ENCODE results near the gene RSPH6A. TPM values are rescaled to one million over a fixed set of nuclear protein-coding genes. Genes with fewer than 3 reads are reported as not detected.
A peak's percentile ranks its signal among the peaks of the same experiment; 100 is the strongest.

The RSPH6A gene
- total RNA-seq, 1 donor from 2014 or later: 0.19 TPM

GRCh38 chr19:45780448-45781213 lies 34.5 kb downstream of the RSPH6A start:
- Mint-ChIP-seq H3K27me3 (no peaks in the 10 kb centered on the region), H3K36me3 (peaks cover 11% of the 10 kb centered on the region), H3K4me1 (ENCODE audit: unreplicated experiment) (peaks cover 20% of the 10 kb centered on the region), H3K9me3 (no peaks in the 10 kb centered on the region), H3K4me3 (peak overlapping the region; percentile 23), H3K27ac (no peak overlapping the region)
- no peak for DNase-seq (ENCODE audit: extremely low spot score, unreplicated experiment)
- TF ChIP-seq CTCF (conservative IDR thresholded peaks at IDR 0.05): no peak

DNA sequence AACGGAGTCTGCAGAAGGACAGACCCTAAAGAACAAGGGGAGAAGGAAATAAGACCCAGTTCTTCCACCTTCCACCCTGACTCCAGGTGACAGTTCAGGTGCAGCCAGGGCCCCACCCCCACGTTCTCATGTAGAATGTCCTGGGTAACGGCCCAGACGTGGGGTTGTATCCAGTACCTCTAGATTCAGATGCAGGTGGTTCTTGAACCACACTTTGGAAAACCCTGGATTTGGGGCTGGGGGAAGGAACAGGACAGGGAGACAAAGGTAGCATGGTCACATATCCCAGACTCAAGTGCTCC lies 35.0 kb downstream of the RSPH6A start:
- Mint-ChIP-seq H3K9me3 (no peaks in the 10 kb centered on the region), H3K4me1 (ENCODE audit: unreplicated experiment) (peaks cover 20% of the 10 kb centered on the region), H3K36me3 (peaks cover 11% of the 10 kb centered on the region), H3K27ac (no peak overlapping the region), H3K4me3 (no peak overlapping the region), H3K27me3 (no peaks in the 10 kb centered on the region)
- TF ChIP-seq CTCF (conservative IDR thresholded peaks at IDR 0.05): no peak
- no peak for DNase-seq (ENCODE audit: extremely low spot score, unreplicated experiment)

GRCh38 chr19:45779231-45780145 lies 35.6 kb downstream of the RSPH6A start:
- peaks cover 11% of the 10 kb centered on the region for H3K36me3 Mint-ChIP-seq
- peak overlapping the region; percentile 85 for H3K4me3 Mint-ChIP-seq
- H3K4me1 Mint-ChIP-seq (ENCODE audit: unreplicated experiment): peaks cover 20% of the 10 kb centered on the region
- H3K27ac Mint-ChIP-seq: peak overlapping the region; percentile 81
- H3K9me3 Mint-ChIP-seq: no peaks in the 10 kb centered on the region
- TF ChIP-seq CTCF (conservative IDR thresholded peaks at IDR 0.05): peak; percentile 77
- H3K27me3 Mint-ChIP-seq: no peaks in the 10 kb centered on the region
- DNase-seq (ENCODE audit: extremely low spot score, unreplicated experiment): peak; percentile 89

DNA sequence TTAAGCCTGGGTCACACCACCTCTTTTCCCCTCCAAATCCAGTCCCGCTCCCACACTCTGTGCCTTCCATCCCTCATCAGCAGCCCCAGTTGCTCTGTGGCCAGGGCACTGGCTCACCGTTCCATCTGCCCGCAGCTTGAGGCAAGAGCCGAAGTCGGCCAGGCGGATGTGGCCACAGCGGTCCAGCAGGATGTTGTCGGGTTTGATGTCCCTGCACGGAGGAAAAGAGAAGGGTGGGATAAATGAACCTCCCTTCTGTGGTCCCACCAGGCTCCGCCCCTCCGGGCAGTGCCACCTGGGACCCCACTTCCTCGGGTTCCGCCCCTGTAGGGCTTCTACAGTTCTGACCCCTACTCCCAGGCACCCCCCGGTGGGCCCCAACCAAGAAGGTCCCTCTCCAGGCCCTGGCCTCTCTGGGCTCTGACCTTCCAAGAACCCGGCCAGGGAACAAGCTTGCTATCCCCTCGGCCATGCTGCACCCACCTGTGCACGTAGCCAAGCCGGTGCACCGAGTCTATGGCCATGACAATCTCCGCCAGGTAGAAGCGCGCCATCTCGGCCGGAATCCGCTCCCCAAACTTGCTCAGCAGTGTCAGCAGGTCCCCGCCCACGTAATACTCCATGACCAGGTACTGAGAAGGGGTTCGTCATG lies 37.0 kb downstream of the RSPH6A start:
- Mint-ChIP-seq H3K4me3 (no peak overlapping the region), H3K9me3 (no peaks in the 10 kb centered on the region), H3K27me3 (no peaks in the 10 kb centered on the region), H3K4me1 (ENCODE audit: unreplicated experiment) (peaks cover 20% of the 10 kb centered on the region), H3K27ac (no peak overlapping the region), H3K36me3 (peaks cover 11% of the 10 kb centered on the region)
- TF ChIP-seq CTCF (conservative IDR thresholded peaks at IDR 0.05): no peak
- DNase-seq (ENCODE audit: extremely low spot score, unreplicated experiment): no peak

GRCh38 chr19:45777395-45777961 lies 37.6 kb downstream of the RSPH6A start:
- Mint-ChIP-seq H3K4me1 (ENCODE audit: unreplicated experiment) (peaks cover 20% of the 10 kb centered on the region), H3K4me3 (no peak overlapping the region), H3K27ac (no peak overlapping the region), H3K9me3 (no peaks in the 10 kb centered on the region), H3K36me3 (peaks cover 11% of the 10 kb centered on the region), H3K27me3 (no peaks in the 10 kb centered on the region)
- no peak for TF ChIP-seq CTCF (conservative IDR thresholded peaks at IDR 0.05)
- DNase-seq (ENCODE audit: extremely low spot score, unreplicated experiment): no peak

Data from type B pancreatic cell (in vitro differentiated cells).